NCI-H524 treated with DMSO at 0.1 percent for 48 hours (cell line): ENCODE data around the gene CCNL1.
"Not testable (repeated sequence)": the region's sequence is repeated elsewhere in the genome, so short reads cannot be mapped to it uniquely, and the experiment has no call there.

Source experiments
- DNase-seq: peaks from one replicate; lab custom pipeline; 2025; lab: John Stamatoyannopoulos, UW

The CCNL1 gene

GRCh38 chr3:157103280-157103679 is 56.7 kb downstream of the CCNL1 start:
- DNase-seq = no peak

GRCh38 chr3:157102595-157102994 is 57.4 kb downstream of the CCNL1 start:
- DNase-seq = not testable (repeated sequence)

DNA sequence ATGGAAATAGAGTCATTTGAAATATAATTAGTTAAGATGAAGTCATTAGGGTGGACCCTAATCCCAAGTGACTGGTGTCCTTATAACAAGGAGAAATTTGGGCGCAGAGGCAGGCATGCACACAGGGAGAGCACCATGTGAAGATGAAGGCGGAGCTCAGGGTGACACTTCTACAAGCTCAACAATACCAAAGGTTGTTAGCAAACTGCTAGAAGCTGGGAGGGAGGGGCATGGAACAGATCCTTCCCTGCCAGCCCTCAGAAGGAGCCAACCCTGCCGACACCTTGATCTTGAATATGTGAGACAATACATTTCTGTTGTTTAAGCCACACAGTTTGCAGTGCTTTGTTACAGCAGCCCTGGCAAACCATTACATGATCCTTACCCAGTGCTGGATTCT is 57.8 kb downstream of the CCNL1 start:
- DNase-seq = no peak

GRCh38 chr3:157101486-157101885 is 58.5 kb downstream of the CCNL1 start:
- no peak for DNase-seq

DNA sequence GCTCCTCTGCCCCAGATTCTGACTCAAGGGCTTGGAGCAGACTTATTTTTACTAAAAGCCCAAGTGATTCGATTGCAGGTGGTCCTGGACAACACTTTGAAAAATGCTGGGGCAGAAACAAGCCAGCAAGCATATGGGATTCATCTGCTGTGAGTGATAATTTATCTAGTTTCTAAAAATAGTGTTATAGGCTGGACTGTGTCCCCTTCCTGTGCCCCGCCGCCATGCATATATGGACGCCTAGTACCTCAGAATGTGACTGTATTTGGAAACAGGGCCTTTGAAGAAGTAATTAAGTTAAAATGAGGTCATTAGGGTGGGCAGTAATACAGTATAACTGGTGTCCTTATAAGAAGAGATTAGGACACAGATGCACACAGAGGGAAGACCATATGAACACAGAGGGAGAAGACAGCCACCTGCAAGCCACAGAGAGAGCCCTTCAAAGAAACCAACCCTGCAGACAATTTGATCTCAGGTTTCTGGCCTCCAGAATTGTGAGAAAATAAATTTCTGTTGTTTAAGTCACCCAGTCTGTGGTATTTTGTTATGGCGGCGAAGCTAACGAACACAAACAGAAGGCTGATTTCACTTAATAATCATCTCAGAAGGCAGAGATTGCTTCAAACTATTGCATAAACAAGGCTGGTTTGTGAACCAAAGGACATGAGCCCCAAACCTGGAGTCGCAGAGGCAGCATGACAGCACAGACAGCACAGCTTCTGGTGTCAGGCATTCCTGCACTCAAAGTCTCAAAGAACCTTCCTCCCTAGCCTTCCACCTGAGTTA is 59.1 kb downstream of the CCNL1 start:
- no peak for DNase-seq

DNA sequence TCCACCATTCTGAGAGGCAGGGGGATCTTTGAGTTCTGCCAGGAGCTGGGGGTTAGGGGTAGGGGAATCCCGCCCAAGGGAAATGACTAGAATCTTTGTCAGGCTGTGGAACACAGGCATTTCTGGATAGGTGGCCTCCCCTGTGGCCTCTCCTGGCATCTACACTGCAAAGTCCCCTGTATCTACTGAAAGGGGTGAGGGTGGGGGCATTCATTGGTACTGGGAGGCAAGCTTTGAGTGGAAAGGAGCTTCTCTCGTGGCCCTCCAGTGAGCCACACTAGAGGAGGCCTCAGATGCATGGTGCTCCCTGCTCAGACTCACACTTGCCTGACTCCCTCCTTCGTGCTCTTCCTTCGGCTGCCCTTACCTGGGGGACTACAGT is 59.9 kb downstream of the CCNL1 start:
- DNase-seq = no peak

DNA sequence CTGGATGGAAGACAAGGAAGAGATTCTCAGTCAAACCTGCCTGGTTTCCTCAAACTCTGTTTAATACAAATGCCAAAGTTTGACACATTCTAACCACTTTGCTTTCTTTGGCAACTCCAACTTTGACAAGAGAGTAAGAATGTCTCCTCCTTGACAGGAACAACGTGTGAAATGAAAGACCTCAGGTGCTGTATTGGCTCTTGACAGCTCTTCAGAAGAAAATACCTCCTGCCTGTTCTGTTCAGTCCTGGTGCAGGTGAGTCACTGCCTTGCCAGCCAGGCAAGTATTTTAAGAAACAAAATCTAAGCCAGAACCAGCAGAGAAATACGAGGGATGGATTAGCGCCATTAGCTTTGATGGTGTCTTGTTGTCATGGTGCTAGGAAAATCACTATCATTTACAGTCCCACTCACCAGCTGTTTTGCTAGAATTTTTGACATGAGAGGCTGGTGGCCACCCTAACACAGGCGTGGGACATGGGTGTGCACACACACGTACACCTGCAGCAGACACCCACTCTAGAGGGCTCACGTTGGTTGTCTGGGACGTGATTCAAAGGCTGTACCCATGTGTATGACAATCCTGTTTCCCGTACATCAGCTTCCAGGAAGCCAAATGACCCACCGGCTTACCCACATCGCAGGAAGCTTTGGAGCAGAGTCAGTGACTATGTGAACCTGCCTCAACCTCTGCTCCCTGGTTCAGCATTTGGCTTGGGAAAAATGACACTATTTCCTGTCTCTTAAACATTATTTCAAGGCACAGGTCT is 60.4 kb downstream of the CCNL1 start:
- no peak for DNase-seq

- no peak for DNase-seq
Observed at GRCh38 chr3:157098823-157099185, 61.1 kb downstream of the CCNL1 start.

- no peak for DNase-seq
Observed at GRCh38 chr3:157098121-157098822, 61.7 kb downstream of the CCNL1 start.
